ENCODE data around the gene SLC7A5. TPM values are rescaled to one million over a fixed set of nuclear protein-coding genes. Genes with fewer than 3 reads are reported as not detected.
"Not testable (repeated sequence)": the region's sequence is repeated elsewhere in the genome, so short reads cannot be mapped to it uniquely, and the experiment has no call there.

The SLC7A5 gene
- total and polyA plus RNA-seq, 2 of the 4 experiments (the other 2 are of a cell fraction), result 11.3 to 101 TPM

DNA sequence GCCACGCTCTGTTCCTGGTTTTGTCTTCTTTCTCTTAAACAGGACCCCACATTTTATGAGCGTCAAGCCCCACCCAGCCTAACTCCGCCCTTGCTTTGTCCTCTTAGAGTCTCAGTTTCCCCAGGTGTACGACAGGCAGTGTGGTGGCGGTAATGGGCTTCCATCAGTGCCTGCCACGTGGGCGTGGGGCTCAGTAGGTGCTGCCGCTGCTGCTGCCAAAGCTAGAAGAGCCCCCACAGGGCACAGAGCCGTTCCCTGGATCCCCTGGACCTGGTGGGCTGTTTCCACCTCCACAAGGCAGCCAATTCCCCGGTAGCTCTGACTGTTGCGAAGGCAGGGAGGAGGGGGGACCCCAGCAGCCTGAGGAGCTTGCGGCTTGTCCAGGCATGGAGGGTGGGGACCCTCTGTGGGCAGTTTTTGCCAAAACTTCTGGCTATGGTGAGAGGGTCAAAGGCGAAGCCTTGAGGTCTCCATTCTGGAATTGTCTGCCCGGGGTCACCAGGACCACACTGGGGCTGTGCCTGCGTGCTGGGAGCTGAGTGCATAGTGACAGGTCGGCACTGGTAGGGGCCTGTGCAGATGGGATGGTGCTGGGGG, 27.7 kb upstream of the SLC7A5 start:
- H4K8ac ChIP-seq (ENCODE audit: low read depth in 2 of 2, low read length in 2 of 2); BruUV-seq (replicated peaks); H3K36me3 ChIP-seq (ENCODE audit: control insufficient read depth, insufficient read depth, low read length); H3K27me3 ChIP-seq (ENCODE audit: control insufficient read depth, insufficient read depth, low read length); H2AK9ac ChIP-seq (replicated peaks; ENCODE audit: low read depth, low read length, poor library complexity); H3K4me3 ChIP-seq (ENCODE audit: insufficient read depth, low read depth, low read length); H2BK5ac ChIP-seq (ENCODE audit: low read depth, low read length, poor library complexity, severe bottlenecking); intact Hi-C loops (cut with micrococcal nuclease); H2AK5ac ChIP-seq (ENCODE audit: low read depth, low read length); H3K23ac ChIP-seq (ENCODE audit: low read depth, low read length); dilution Hi-C loops (cut with HindIII; ENCODE audit: low sequenced_read_pairs, unreplicated experiment); H3K9ac ChIP-seq (ENCODE audit: low read depth, low read length); H3K27ac ChIP-seq (ENCODE audit: insufficient read depth, low read length); H4K91ac ChIP-seq (ENCODE audit: insufficient read depth, low read depth, low read length); H3K4me2 ChIP-seq (ENCODE audit: low read depth, low read length); H3K4me1 ChIP-seq (ENCODE audit: control insufficient read depth, insufficient read depth, low read length); H3K14ac ChIP-seq (replicated peaks; ENCODE audit: low read depth, low read length); H4K20me1 ChIP-seq (ENCODE audit: insufficient read depth, low read length); H2BK20ac ChIP-seq (ENCODE audit: low read depth, low read length); H4K5ac ChIP-seq (ENCODE audit: low read depth, low read length); POLR2A ChIA-PET (ENCODE audit: unreplicated experiment); H2AFZ ChIP-seq (replicated peaks; ENCODE audit: low read length, poor library complexity); H3K79me1 ChIP-seq (ENCODE audit: low read depth in 1 of 2, low read length in 2 of 2); H3K9me3 ChIP-seq (ENCODE audit: control insufficient read depth, insufficient read depth, low read length); CTCF ChIA-PET; DNase-seq; H3K4ac ChIP-seq (ENCODE audit: low read depth, low read length); ATAC-seq (ENCODE audit: low read depth); H3K56ac ChIP-seq (ENCODE audit: extremely low read depth, insufficient read depth, low read length); H2BK120ac ChIP-seq (ENCODE audit: low read depth, low read length); in situ Hi-C loops (cut with MboI; ENCODE audit: low sequenced_read_pairs); H2BK15ac ChIP-seq (ENCODE audit: low read depth, low read length); H3K18ac ChIP-seq (ENCODE audit: low read depth, low read length); H3K9me1 ChIP-seq (ENCODE audit: insufficient read depth, low read length): not testable (repeated sequence)
- WGBS, 2 experiments (ENCODE audit: extremely low coverage in 2 of 2, insufficient read length in 1 of 2), result 93% methylated on average over 6 of the region's 16 CpGs; no CpG with 5 or more reads in 1 of the 2 experiments

DNA sequence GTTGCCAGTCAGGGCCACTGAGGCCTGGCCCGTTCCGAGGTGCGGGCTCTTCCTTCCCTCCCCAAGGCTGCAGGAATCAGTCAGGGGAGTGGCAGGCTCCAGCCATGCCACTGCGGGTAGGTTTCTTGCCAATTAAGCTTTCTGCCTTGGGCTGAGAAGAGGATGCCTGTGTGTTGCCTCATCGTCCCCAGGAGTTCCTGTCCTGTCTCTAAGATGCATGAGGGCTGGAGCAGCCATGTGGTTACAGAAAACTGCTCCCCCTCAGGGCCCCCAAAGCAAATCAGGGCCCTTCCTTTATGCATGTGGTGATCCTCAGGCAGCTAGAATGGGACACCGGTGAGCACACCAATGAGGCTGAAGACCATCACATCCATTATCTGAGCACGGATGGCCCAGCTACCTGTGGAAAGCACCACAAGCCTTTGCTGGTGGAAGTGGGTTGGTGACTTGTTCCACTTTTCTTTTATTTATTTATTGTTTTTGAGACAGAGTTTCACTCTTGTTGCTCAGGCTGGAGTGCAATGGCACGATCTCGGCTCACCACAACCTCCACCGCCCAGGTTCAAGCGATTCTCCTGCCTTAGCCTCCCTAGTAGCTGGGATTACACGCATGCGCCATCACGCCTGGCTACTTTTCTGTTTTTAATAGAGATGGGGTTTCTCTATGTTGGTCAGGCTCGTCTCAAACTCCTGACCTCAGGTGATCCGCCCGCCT, 27.0 kb upstream of the SLC7A5 start:
- H3K4me1 ChIP-seq (ENCODE audit: control insufficient read depth, insufficient read depth, low read length); H3K36me3 ChIP-seq (ENCODE audit: control insufficient read depth, insufficient read depth, low read length); H4K91ac ChIP-seq (ENCODE audit: insufficient read depth, low read depth, low read length); H2AK9ac ChIP-seq (replicated peaks; ENCODE audit: low read depth, low read length, poor library complexity); H2BK20ac ChIP-seq (ENCODE audit: low read depth, low read length); BruUV-seq (replicated peaks); H3K4me2 ChIP-seq (ENCODE audit: low read depth, low read length); ATAC-seq (ENCODE audit: low read depth); H3K79me1 ChIP-seq (ENCODE audit: low read depth in 1 of 2, low read length in 2 of 2); H4K5ac ChIP-seq (ENCODE audit: low read depth, low read length); H3K27me3 ChIP-seq (ENCODE audit: control insufficient read depth, insufficient read depth, low read length); H2BK5ac ChIP-seq (ENCODE audit: low read depth, low read length, poor library complexity, severe bottlenecking); dilution Hi-C loops (cut with HindIII; ENCODE audit: low sequenced_read_pairs, unreplicated experiment); H3K18ac ChIP-seq (ENCODE audit: low read depth, low read length); H3K9me3 ChIP-seq (ENCODE audit: control insufficient read depth, insufficient read depth, low read length); H3K56ac ChIP-seq (ENCODE audit: extremely low read depth, insufficient read depth, low read length); H3K23ac ChIP-seq (ENCODE audit: low read depth, low read length); H3K14ac ChIP-seq (replicated peaks; ENCODE audit: low read depth, low read length); H4K8ac ChIP-seq (ENCODE audit: low read depth in 2 of 2, low read length in 2 of 2); H2AFZ ChIP-seq (replicated peaks; ENCODE audit: low read length, poor library complexity); H3K9ac ChIP-seq (ENCODE audit: low read depth, low read length); in situ Hi-C loops (cut with MboI; ENCODE audit: low sequenced_read_pairs); H3K4me3 ChIP-seq (ENCODE audit: insufficient read depth, low read depth, low read length); H2BK15ac ChIP-seq (ENCODE audit: low read depth, low read length); H2BK120ac ChIP-seq (ENCODE audit: low read depth, low read length); H3K9me1 ChIP-seq (ENCODE audit: insufficient read depth, low read length); H3K4ac ChIP-seq (ENCODE audit: low read depth, low read length); H3K27ac ChIP-seq (ENCODE audit: insufficient read depth, low read length); POLR2A ChIA-PET (ENCODE audit: unreplicated experiment); DNase-seq; intact Hi-C loops (cut with micrococcal nuclease); H4K20me1 ChIP-seq (ENCODE audit: insufficient read depth, low read length): not testable (repeated sequence)
- WGBS, 2 experiments (ENCODE audit: extremely low coverage in 2 of 2, insufficient read length in 1 of 2), result no CpG with 5 or more reads among the region's 17 CpGs
- H2AK5ac ChIP-seq (ENCODE audit: low read depth, low read length), result peak overlapping the region; percentile 39; the same call in 1 of the 2 replicates
- CTCF ChIA-PET, result interaction anchor here (0.6 kb wide), 1 partner anchor 678 kb away, joined by 3 read pairs; no protein-coding TSS in a partner anchor
